HEK293 (cell line): ENCODE results near the gene SMURF1.

Experiments
- CTCF ChIA-PET: fragments of 350-600 bp; formaldehyde crosslinking; extraction: SDS; loops from one replicate; lab custom pipeline; 2021; ENCODE audit warnings: antibody characterized with exemption; lab: Yijun Ruan, JAX
- POLR2A ChIA-PET: fragments of 300-600 bp; formaldehyde crosslinking; extraction: SDS; loops from one replicate; lab custom pipeline; 2020; ENCODE audit warnings: antibody characterized with exemption, inconsistent platforms; lab: Yijun Ruan, JAX
- H3K27ac ChIP-seq: fragments of 200-500 bp; sonication (Bioruptor generic); 2 replicates; pipeline ENCODE4 v1.5.1; 2014; ENCODE audit warnings: low read depth, low read length, control low read depth, inconsistent platforms; ENCODE audit errors: extremely low read depth
- H3K36me3 ChIP-seq, 2 experiments: fragments of 200-500 bp in 1 of 2; sonication (Bioruptor generic) in 1 of 2; 1 replicate in 1 of 2; 2 replicates in 1 of 2; pipeline ENCODE4 v1.5.1; 2014 to 2017; ENCODE audit warnings: inconsistent platforms in 2 of 2, low read length in 2 of 2; ENCODE audit not compliant: control insufficient read depth in 2 of 2, insufficient read depth in 1 of 2
- H3K4me1 ChIP-seq: fragments of 200-500 bp; sonication (Bioruptor generic); 2 replicates; pipeline ENCODE4 v1.5.1; 2014; ENCODE audit warnings: mild to moderate bottlenecking, low read length, inconsistent platforms; ENCODE audit not compliant: control insufficient read depth, insufficient read depth
- H3K4me3 ChIP-seq: 2 replicates; pipeline ENCODE4 v1.5.1; 2011; ENCODE audit warnings: low read depth, mild to moderate bottlenecking, control low read depth, low read length, moderate library complexity
- H3K9me3 ChIP-seq: fragments of 200-500 bp; sonication (Bioruptor generic); 2 replicates; pipeline ENCODE4 v1.5.1; 2014; ENCODE audit warnings: low read depth, low read length, inconsistent platforms; ENCODE audit not compliant: control insufficient read depth, insufficient read depth
- FEZF1 ChIP-seq: fragments of 450-650 bp; formaldehyde crosslinking; IDR thresholded peaks from 2 replicates; pipeline ENCODE4 v1.5.1; 2016; ENCODE audit warnings: missing biosample characterization, missing genetic modification characterization
- HIC1 ChIP-seq: fragments of 450-650 bp; formaldehyde crosslinking; IDR thresholded peaks from 2 replicates; pipeline ENCODE4 v1.5.1; 2016; ENCODE audit warnings: missing biosample characterization, missing genetic modification characterization
- HOXA7 ChIP-seq: sonication (generic); formaldehyde crosslinking; IDR thresholded peaks from 2 replicates; pipeline ENCODE4 v1.8.1; 2022; ENCODE audit warnings: missing genetic modification reagents, borderline replicate concordance
- IKZF3 ChIP-seq: fragments of 450-650 bp; IDR thresholded peaks from 2 replicates; pipeline ENCODE4 v1.5.0; 2018; ENCODE audit warnings: missing biosample characterization, mild to moderate bottlenecking, missing genetic modification characterization, moderate library complexity
- KLF1 ChIP-seq: fragments of 450-650 bp; formaldehyde crosslinking; IDR thresholded peaks from 2 replicates; pipeline ENCODE4 v1.5.1; 2016; ENCODE audit warnings: missing biosample characterization, missing genetic modification characterization
- KLF9 ChIP-seq: fragments of 450-650 bp; formaldehyde crosslinking; IDR thresholded peaks from 2 replicates; pipeline ENCODE4 v1.5.1; 2016; ENCODE audit warnings: missing biosample characterization, missing genetic modification characterization, low read depth
- PBX3 ChIP-seq: sonication (generic); formaldehyde crosslinking; IDR thresholded peaks from 2 replicates; pipeline ENCODE4 v1.8.1; 2022; ENCODE audit warnings: mild to moderate bottlenecking, moderate library complexity, missing genetic modification reagents
- SALL2 ChIP-seq: fragments of 450-650 bp; formaldehyde crosslinking; IDR thresholded peaks from 2 replicates; pipeline ENCODE4 v1.5.0; 2017; ENCODE audit warnings: missing biosample characterization, mild to moderate bottlenecking, missing genetic modification characterization, borderline replicate concordance
- SCRT1 ChIP-seq: fragments of 450-650 bp; formaldehyde crosslinking; IDR thresholded peaks from 2 replicates; pipeline ENCODE4 v1.5.1; 2016; ENCODE audit warnings: missing biosample characterization, missing genetic modification characterization, borderline replicate concordance
- TRIM28 ChIP-seq: IDR thresholded peaks from 2 replicates; pipeline ENCODE4 v1.6.1; 2011; ENCODE audit warnings: low read length, control low read depth, borderline replicate concordance
- YY1 ChIP-seq: fragments of 450-650 bp; formaldehyde crosslinking; IDR thresholded peaks from 2 replicates; pipeline ENCODE4 v1.5.1; 2018; ENCODE audit warnings: missing biosample characterization, missing genetic modification characterization
- ZBTB8A ChIP-seq: fragments of 450-650 bp; formaldehyde crosslinking; IDR thresholded peaks from 2 replicates; pipeline ENCODE4 v1.5.1; 2016; ENCODE audit warnings: missing biosample characterization, missing genetic modification characterization
- ZNF138 ChIP-seq: fragments of 450-650 bp; formaldehyde crosslinking; IDR thresholded peaks from 2 replicates; pipeline ENCODE4 v1.5.1; 2016; ENCODE audit warnings: missing biosample characterization, missing genetic modification characterization, borderline replicate concordance
- ZNF140 ChIP-seq: fragments of 450-650 bp; formaldehyde crosslinking; IDR thresholded peaks from 2 replicates; pipeline ENCODE4 v1.5.1; 2016; ENCODE audit warnings: missing biosample characterization, missing genetic modification characterization
- ZNF202 ChIP-seq: fragments of 450-650 bp; formaldehyde crosslinking; IDR thresholded peaks from 2 replicates; pipeline ENCODE4 v1.5.1; 2016; ENCODE audit warnings: missing biosample characterization, missing genetic modification characterization, borderline replicate concordance
- ZNF223 ChIP-seq: fragments of 450-650 bp; formaldehyde crosslinking; IDR thresholded peaks from 2 replicates; pipeline ENCODE4 v1.5.1; 2016; ENCODE audit warnings: missing biosample characterization, missing genetic modification characterization
- ZNF266 ChIP-seq: fragments of 450-650 bp; formaldehyde crosslinking; IDR thresholded peaks from 2 replicates; pipeline ENCODE4 v1.5.1; 2016; ENCODE audit warnings: missing biosample characterization, missing genetic modification characterization, low read depth
- ZNF473 ChIP-seq: fragments of 450-650 bp; formaldehyde crosslinking; IDR thresholded peaks from 2 replicates; pipeline ENCODE4 v1.5.1; 2017; ENCODE audit warnings: missing biosample characterization, missing genetic modification characterization
- ZNF544 ChIP-seq: fragments of 450-650 bp; formaldehyde crosslinking; IDR thresholded peaks from 2 replicates; pipeline ENCODE4 v1.5.0; 2017; ENCODE audit warnings: missing biosample characterization, missing genetic modification characterization
- ZNF560 ChIP-seq: fragments of 450-650 bp; formaldehyde crosslinking; IDR thresholded peaks from 2 replicates; pipeline ENCODE4 v1.5.1; 2017; ENCODE audit warnings: missing biosample characterization, missing genetic modification characterization, borderline replicate concordance
- ZNF596 ChIP-seq: fragments of 450-650 bp; IDR thresholded peaks from 2 replicates; pipeline ENCODE4 v1.5.0; 2018; ENCODE audit warnings: missing biosample characterization, mild to moderate bottlenecking, missing genetic modification characterization, moderate library complexity
- ZNF623 ChIP-seq: fragments of 450-650 bp; formaldehyde crosslinking; IDR thresholded peaks from 2 replicates; pipeline ENCODE4 v1.5.1; 2016; ENCODE audit warnings: missing biosample characterization, missing genetic modification characterization
- ZNF660 ChIP-seq: fragments of 450-650 bp; IDR thresholded peaks from 2 replicates; pipeline ENCODE4 v1.5.1; 2018; ENCODE audit warnings: missing biosample characterization, mild to moderate bottlenecking, missing genetic modification characterization
- ZNF677 ChIP-seq: fragments of 450-650 bp; IDR thresholded peaks from 2 replicates; pipeline ENCODE4 v1.5.0; 2018; ENCODE audit warnings: missing biosample characterization, mild to moderate bottlenecking, missing genetic modification characterization, moderate library complexity
- ZNF76 ChIP-seq: fragments of 450-650 bp; formaldehyde crosslinking; IDR thresholded peaks from 2 replicates; pipeline ENCODE4; 2016; ENCODE audit warnings: low read depth, missing biosample characterization, missing genetic modification characterization, borderline replicate concordance
- ZNF785 ChIP-seq: fragments of 450-650 bp; formaldehyde crosslinking; IDR thresholded peaks from 2 replicates; pipeline ENCODE4 v1.5.1; 2016; ENCODE audit warnings: missing biosample characterization, missing genetic modification characterization
- TF ChIP-seq, protein P1 (sequence below): fragments of 450-650 bp; formaldehyde crosslinking; IDR thresholded peaks from 2 replicates; pipeline ENCODE4 v1.5.1; 2017; ENCODE audit warnings: missing biosample characterization, missing genetic modification characterization

The SMURF1 gene

DNA sequence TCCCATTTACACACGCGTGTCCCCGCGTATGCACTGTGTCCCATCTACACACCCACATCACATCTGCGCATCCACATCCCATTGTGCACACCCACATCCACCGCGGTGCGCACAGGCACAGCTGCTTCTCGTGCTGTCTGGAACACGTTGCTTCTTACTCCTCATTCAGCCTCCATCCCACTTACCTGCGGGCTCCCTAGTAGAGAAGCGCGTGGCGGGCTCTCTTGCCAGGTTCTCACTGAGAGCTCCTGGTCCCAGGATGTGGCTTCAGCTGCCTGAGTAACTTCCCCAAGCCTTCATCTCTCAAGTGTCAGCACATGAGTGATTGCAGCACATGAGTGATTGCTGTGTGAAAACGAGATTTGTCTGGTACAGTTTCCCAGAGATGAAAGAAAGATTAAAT, 147.8 kb downstream of the SMURF1 start:
- H3K9me3 ChIP-seq, result no peaks in the 10 kb centered on the region
- no peaks in the 10 kb centered on the region for H3K4me1 ChIP-seq
- TF ChIP-seq ZNF785 (tag by site-specific recombination), result no peak
- TF ChIP-seq ZBTB8A (tag by site-specific recombination), result no peak
- no peak for TF ChIP-seq KLF9 (tag by site-specific recombination)
- no peak for TF ChIP-seq IKZF3
- TF ChIP-seq ZNF223 (tag by site-specific recombination), result no peak
- no peak for TF ChIP-seq HOXA7
- no peak for TF ChIP-seq FEZF1
- no peak for TF ChIP-seq PBX3 (CRISPR knock-in tag)
- no peak for TF ChIP-seq KLF1 (tag by site-specific recombination)
- TF ChIP-seq ZNF660 (tag by site-specific recombination), result no peak
- no peak for TF ChIP-seq ZNF138 (tag by site-specific recombination)
- TF ChIP-seq ZNF677 (tag by site-specific recombination), result no peak
- no peak for TF ChIP-seq YY1 (tag by site-specific recombination)
- no peak for TF ChIP-seq SALL2 (tag by site-specific recombination)
- TF ChIP-seq TRIM28, result no peak
- TF ChIP-seq ZNF140 (tag by site-specific recombination), result no peak
- no peak for TF ChIP-seq ZNF596 (tag by site-specific recombination)
- ChIA-PET CTCF (no interaction called here), POLR2A (no interaction called here)
- peaks cover 22 to 91% of the 10 kb centered on the region in 2 experiments for H3K36me3 ChIP-seq
- no peak overlapping the region for H3K27ac ChIP-seq
- no peak overlapping the region for H3K4me3 ChIP-seq

DNA sequence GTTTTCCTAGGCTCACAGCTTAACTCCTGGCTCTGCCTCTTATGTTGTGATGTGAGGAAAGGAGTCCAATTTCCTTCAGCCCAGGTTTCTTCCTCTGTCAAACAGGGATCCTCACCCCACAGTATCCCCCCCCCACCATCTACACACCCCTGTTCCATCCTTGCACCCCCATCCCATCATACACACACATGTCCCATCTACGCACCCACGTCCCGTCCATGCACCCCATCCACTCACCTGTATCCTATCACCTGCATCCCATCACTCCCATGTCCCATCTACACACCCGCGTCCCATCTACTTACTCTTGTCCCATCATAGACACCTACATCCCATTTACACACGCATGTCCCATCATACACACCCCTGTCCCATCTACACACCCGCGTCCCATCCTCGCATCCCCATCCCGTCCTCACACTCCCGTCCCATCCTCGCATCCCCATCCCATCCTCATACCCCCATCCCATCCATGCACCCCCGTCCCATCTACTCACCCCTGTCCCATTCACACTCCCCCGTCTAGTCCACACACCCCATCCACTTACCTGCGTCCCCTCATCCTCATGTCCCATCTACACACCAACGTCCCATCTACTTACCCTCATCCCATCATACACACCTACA, 148.3 kb downstream of the SMURF1 start:
- H3K4me3 ChIP-seq, result no peak overlapping the region
- POLR2A ChIA-PET, result no interaction called here
- H3K9me3 ChIP-seq, result no peaks in the 10 kb centered on the region
- no peak overlapping the region for H3K27ac ChIP-seq
- CTCF ChIA-PET, result no interaction called here
- no peaks in the 10 kb centered on the region for H3K4me1 ChIP-seq
- H3K36me3 ChIP-seq, result peaks cover 22 to 91% of the 10 kb centered on the region in 2 experiments
- TF ChIP-seq FEZF1 (no peak), HIC1 (no peak), ZNF473 (tag by site-specific recombination) (no peak), ZNF202 (no peak), ZNF76 (tag by site-specific recombination) (no peak), SCRT1 (tag by site-specific recombination) (no peak), ZNF544 (no peak), ZNF266 (no peak), ZNF623 (tag by site-specific recombination) (no peak), ZNF560 (tag by site-specific recombination) (no peak)
- TF ChIP-seq, protein P1, sequence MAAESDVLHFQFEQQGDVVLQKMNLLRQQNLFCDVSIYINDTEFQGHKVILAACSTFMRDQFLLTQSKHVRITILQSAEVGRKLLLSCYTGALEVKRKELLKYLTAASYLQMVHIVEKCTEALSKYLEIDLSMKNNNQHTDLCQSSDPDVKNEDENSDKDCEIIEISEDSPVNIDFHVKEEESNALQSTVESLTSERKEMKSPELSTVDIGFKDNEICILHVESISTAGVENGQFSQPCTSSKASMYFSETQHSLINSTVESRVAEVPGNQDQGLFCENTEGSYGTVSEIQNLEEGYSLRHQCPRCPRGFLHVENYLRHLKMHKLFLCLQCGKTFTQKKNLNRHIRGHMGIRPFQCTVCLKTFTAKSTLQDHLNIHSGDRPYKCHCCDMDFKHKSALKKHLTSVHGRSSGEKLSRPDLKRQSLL (tag by site-specific recombination), result no peak
